H9 (cell line): ENCODE measurements around the gene ACOX3. TPM values are rescaled to one million over a fixed set of nuclear protein-coding genes. Genes with fewer than 3 reads are reported as not detected.

Experiments
- DNase-seq: peaks from one replicate; pipeline ENCODE4 v3.0.0-alpha.2; 2017
- H2AFZ ChIP-seq: one replicate; pipeline ENCODE4 v1.6.1; 2013; ENCODE audit warnings: mild to moderate bottlenecking, low read length, control low read depth, moderate library complexity
- H2AK5ac ChIP-seq: 2 replicates; pipeline ENCODE4 v1.6.1; 2013; ENCODE audit warnings: low read length, control low read depth, mixed read lengths; ENCODE audit not compliant: insufficient read length
- H2BK120ac ChIP-seq: one replicate; pipeline ENCODE4 v1.6.1; 2013; ENCODE audit warnings: low read depth, mild to moderate bottlenecking, low read length, control low read depth, inconsistent platforms; ENCODE audit not compliant: poor library complexity, severe bottlenecking
- H2BK12ac ChIP-seq: 2 replicates; pipeline ENCODE4 v1.6.1; 2013; ENCODE audit warnings: low read length, control low read depth, mixed read lengths, low read depth; ENCODE audit not compliant: insufficient read length
- H2BK15ac ChIP-seq: 2 replicates; pipeline ENCODE4 v1.6.1; 2013; ENCODE audit warnings: low read depth, low read length, control low read depth
- H2BK20ac ChIP-seq: one replicate; pipeline ENCODE4 v1.6.1; 2013; ENCODE audit warnings: low read depth, mild to moderate bottlenecking, low read length, control low read depth, inconsistent platforms; ENCODE audit not compliant: poor library complexity, severe bottlenecking
- H2BK5ac ChIP-seq: 2 replicates; pipeline ENCODE4 v1.6.1; 2013; ENCODE audit warnings: low read length, control low read depth, mixed read lengths; ENCODE audit not compliant: insufficient read length
- H3K14ac ChIP-seq: 2 replicates; pipeline ENCODE4 v1.6.1; 2013; ENCODE audit warnings: low read length, control low read depth; ENCODE audit not compliant: insufficient read depth
- H3K18ac ChIP-seq: 2 replicates; pipeline ENCODE4 v1.6.1; 2013; ENCODE audit warnings: low read depth, mild to moderate bottlenecking, mixed read lengths, low read length, control low read depth; ENCODE audit not compliant: insufficient read length
- H3K23ac ChIP-seq: 2 replicates; pipeline ENCODE4 v1.6.1; 2013; ENCODE audit warnings: low read length, control low read depth, mixed read lengths, low read depth; ENCODE audit not compliant: insufficient read length
- H3K23me2 ChIP-seq: 2 replicates; pipeline ENCODE4 v1.6.1; 2013; ENCODE audit warnings: low read depth, mild to moderate bottlenecking, mixed read lengths, low read length, control low read depth; ENCODE audit not compliant: insufficient read length, poor library complexity, severe bottlenecking
- H3K27ac ChIP-seq: 2 replicates; pipeline ENCODE4 v1.5.1; 2013; ENCODE audit warnings: low read length, control low read depth, mixed read lengths, low read depth; ENCODE audit not compliant: insufficient read length
- H3K27me3 ChIP-seq: 2 replicates; pipeline ENCODE4 v1.6.1; 2013; ENCODE audit warnings: low read length, control low read depth, inconsistent platforms; ENCODE audit not compliant: insufficient read depth
- H3K4ac ChIP-seq: 2 replicates; pipeline ENCODE4 v1.6.1; 2013; ENCODE audit warnings: low read depth, mild to moderate bottlenecking, control low read depth, inconsistent platforms, low read length, moderate library complexity
- H3K4me1 ChIP-seq: 2 replicates; pipeline ENCODE4 v1.6.1; 2013; ENCODE audit warnings: low read length, control low read depth, inconsistent platforms; ENCODE audit not compliant: insufficient read depth
- H3K4me2 ChIP-seq: 2 replicates; pipeline ENCODE4 v1.6.1; 2013; ENCODE audit warnings: low read length, control low read depth, mixed read lengths; ENCODE audit not compliant: insufficient read length, insufficient read depth
- H3K56ac ChIP-seq: 2 replicates; pipeline ENCODE4 v1.6.1; 2013; ENCODE audit warnings: low read depth, mild to moderate bottlenecking, mixed read lengths, low read length, control low read depth; ENCODE audit not compliant: insufficient read length
- H3K79me1 ChIP-seq: 2 replicates; pipeline ENCODE4 v1.6.1; 2013; ENCODE audit warnings: low read depth, mild to moderate bottlenecking, moderate library complexity, low read length, control low read depth, inconsistent platforms; ENCODE audit not compliant: insufficient read depth, poor library complexity, severe bottlenecking
- H3K79me2 ChIP-seq: 2 replicates; pipeline ENCODE4 v1.6.1; 2013; ENCODE audit warnings: low read length, control low read depth, inconsistent platforms; ENCODE audit not compliant: insufficient read depth
- H3K9ac ChIP-seq: 2 replicates; pipeline ENCODE4 v1.6.1; 2013; ENCODE audit warnings: low read length, control low read depth, mixed read lengths; ENCODE audit not compliant: insufficient read length; ENCODE audit errors: extremely low read depth
- H3K9me3 ChIP-seq: one replicate; pipeline ENCODE4 v1.6.1; 2013; ENCODE audit warnings: low read depth, low read length, inconsistent platforms; ENCODE audit not compliant: control insufficient read depth
- H3T11ph ChIP-seq: one replicate; pipeline ENCODE4 v1.6.1; 2013; ENCODE audit warnings: mild to moderate bottlenecking, low read length, control low read depth, inconsistent platforms
- H4K20me1 ChIP-seq: one replicate; pipeline ENCODE4 v1.6.1; 2013; ENCODE audit not compliant: control insufficient read depth, insufficient read length, insufficient read depth
- H4K5ac ChIP-seq: 2 replicates; pipeline ENCODE4 v1.6.1; 2013; ENCODE audit warnings: low read depth, mild to moderate bottlenecking, mixed read lengths, low read length, control low read depth; ENCODE audit not compliant: insufficient read length
- H4K8ac ChIP-seq: replicated peaks from 2 replicates; pipeline ENCODE4 v1.6.1; 2013; ENCODE audit warnings: low read length, control low read depth, mixed read lengths, low read depth; ENCODE audit not compliant: insufficient read length
- H4K91ac ChIP-seq: 2 replicates; pipeline ENCODE4 v1.6.1; 2013; ENCODE audit warnings: low read depth, mild to moderate bottlenecking, moderate library complexity, mixed read lengths, low read length, control low read depth; ENCODE audit not compliant: insufficient read length
- H3K27ac Mint-ChIP-seq, 3 experiments: 2 replicates in 2 of 3; 3 replicates in 1 of 3; pipeline ENCODE4 v1.8.0; 2020 to 2021; ENCODE audit warnings: mixed read lengths in 3 of 3, mild to moderate bottlenecking in 1 of 3, moderate library complexity in 1 of 3
- H3K27me3 Mint-ChIP-seq: 2 replicates; pipeline ENCODE4 v1.8.0; 2021; ENCODE audit warnings: low read depth, mild to moderate bottlenecking, moderate library complexity, mixed read lengths
- H3K36me3 Mint-ChIP-seq, 3 experiments: 2 replicates in 2 of 3; 3 replicates in 1 of 3; pipeline ENCODE4 v1.8.0; 2020 to 2021; ENCODE audit warnings: low read depth in 3 of 3, mixed read lengths in 3 of 3; ENCODE audit not compliant: insufficient read depth in 1 of 3
- H3K4me1 Mint-ChIP-seq, 2 experiments: 2 replicates each; pipeline ENCODE4 v1.8.0; 2020; ENCODE audit warnings: mixed read lengths in 2 of 2
- H3K4me3 Mint-ChIP-seq, 2 experiments: 2 replicates in 1 of 2; 3 replicates in 1 of 2; pipeline ENCODE4 v1.8.0; 2020 to 2021; ENCODE audit warnings: mild to moderate bottlenecking in 2 of 2, mixed read lengths in 2 of 2, moderate library complexity in 1 of 2
- H3K9me3 Mint-ChIP-seq, 2 experiments: 2 replicates in 1 of 2; 3 replicates in 1 of 2; pipeline ENCODE4 v1.8.0; 2020; ENCODE audit warnings: mild to moderate bottlenecking in 2 of 2, mixed read lengths in 2 of 2, moderate library complexity in 1 of 2
- CTCF ChIP-seq: fragments of 200-600 bp; sonication (generic); conservative IDR thresholded peaks from 3 replicates; pipeline ENCODE4 v1.8.0; 2021; ENCODE audit warnings: antibody characterized with exemption, mild to moderate bottlenecking
- WGBS: extraction: QIAGEN DNeasy Blood & Tissue Kit; methylation state at CpG from one replicate; pipeline ENCODE4 v1.1.7; 2013; ENCODE audit warnings: missing lambda C conversion rate, low lambda C conversion rate, mixed read lengths; ENCODE audit not compliant: insufficient read length; ENCODE audit errors: extremely low coverage; 5-methylcytosine and 5-hydroxymethylcytosine counted together
- total RNA-seq: library from RNA; stranded (reverse); gene quantifications from 2 replicates; pipeline ENCODE4 v1.2.1, GENCODE V29; 2021

ACOX3 gene
- total RNA-seq, 1 experiment from 2014 or later = 13.8 TPM

DNA sequence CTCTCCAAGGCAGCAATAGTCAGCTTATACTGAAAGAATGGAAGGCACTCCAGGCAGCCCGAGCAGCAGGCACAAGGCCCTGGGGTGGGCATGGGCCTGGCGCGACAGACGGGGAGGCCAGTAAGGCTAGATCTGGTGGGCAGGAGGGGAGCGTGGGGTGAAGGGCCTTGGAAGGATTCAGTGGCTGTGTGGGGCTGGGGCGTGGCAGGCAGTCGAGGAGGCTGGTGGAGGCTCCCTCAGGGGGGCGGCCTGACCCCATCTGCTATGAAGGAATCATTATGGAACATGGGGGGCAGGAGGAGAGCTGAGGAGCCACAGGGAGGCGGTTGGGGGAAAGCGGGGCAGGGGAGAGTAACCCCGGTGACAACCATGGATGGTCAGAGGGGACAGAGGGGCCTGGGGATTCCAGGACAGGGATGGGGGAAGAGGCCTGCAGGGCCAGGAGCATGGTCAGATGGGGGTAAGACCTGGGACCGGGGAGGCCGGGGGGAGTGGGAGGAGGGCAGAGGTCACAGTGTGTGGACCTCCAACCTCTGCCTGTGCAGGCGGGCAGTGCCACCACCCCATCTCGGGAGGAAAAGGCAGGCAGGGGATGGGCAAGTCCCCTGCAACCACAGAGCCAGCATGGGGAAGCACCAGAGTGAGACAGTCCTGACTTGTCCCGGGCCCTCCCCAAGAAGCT, 70.3 kb downstream of the ACOX3 start:
- TF ChIP-seq CTCF = no peak
- no peak overlapping the region; the same call in 1 of the 2 replicates for H3K14ac ChIP-seq
- H3K9me3 ChIP-seq = no peaks in the 10 kb centered on the region
- peaks cover 0 to 3% of the 10 kb centered on the region in 2 experiments; a peak in 1 of 4 replicates for H3K4me1 Mint-ChIP-seq
- no peak overlapping the region for H2AK5ac ChIP-seq
- H3T11ph ChIP-seq = no peak overlapping the region
- H2BK5ac ChIP-seq = no peak overlapping the region
- no peaks in the 10 kb centered on the region for H4K20me1 ChIP-seq
- no peak overlapping the region for H3K27ac ChIP-seq
- no peak overlapping the region for H2BK12ac ChIP-seq
- no peak overlapping the region for H3K23ac ChIP-seq
- H3K36me3 Mint-ChIP-seq = peaks cover 0 to 5% (median 0%) of the 10 kb centered on the region in 3 experiments; a peak in 1 of 7 replicates
- H4K8ac ChIP-seq = no peak overlapping the region
- no peak overlapping the region for H4K91ac ChIP-seq
- no peak overlapping the region for H2AFZ ChIP-seq
- no peak overlapping the region for H3K4ac ChIP-seq
- H3K27me3 ChIP-seq = no peaks in the 10 kb centered on the region
- H2BK20ac ChIP-seq = no peak overlapping the region
- H3K27ac Mint-ChIP-seq = no peak overlapping the region; a peak in 1 of 7 replicates
- no CpG with 5 or more reads among the region's 16 CpGs for WGBS
- H3K4me1 ChIP-seq = no peaks in the 10 kb centered on the region
- DNase-seq = no peak
- H3K4me2 ChIP-seq = no peak overlapping the region
- no peaks in the 10 kb centered on the region for H3K23me2 ChIP-seq
- no peaks in the 10 kb centered on the region for H3K79me2 ChIP-seq
- no peak overlapping the region for H2BK15ac ChIP-seq
- H3K56ac ChIP-seq = no peak overlapping the region
- no peak overlapping the region for H3K18ac ChIP-seq
- no peak overlapping the region for H4K5ac ChIP-seq
- no peaks in the 10 kb centered on the region for H3K79me1 ChIP-seq
- H3K27me3 Mint-ChIP-seq = peaks cover 35% of the 10 kb centered on the region
- no peak overlapping the region for H3K9ac ChIP-seq
- no peak overlapping the region for H2BK120ac ChIP-seq
- H3K4me3 Mint-ChIP-seq = no peak overlapping the region
- no peaks in the 10 kb centered on the region for H3K9me3 Mint-ChIP-seq
